ENCODE data around the gene SLC19A1.

DNA sequence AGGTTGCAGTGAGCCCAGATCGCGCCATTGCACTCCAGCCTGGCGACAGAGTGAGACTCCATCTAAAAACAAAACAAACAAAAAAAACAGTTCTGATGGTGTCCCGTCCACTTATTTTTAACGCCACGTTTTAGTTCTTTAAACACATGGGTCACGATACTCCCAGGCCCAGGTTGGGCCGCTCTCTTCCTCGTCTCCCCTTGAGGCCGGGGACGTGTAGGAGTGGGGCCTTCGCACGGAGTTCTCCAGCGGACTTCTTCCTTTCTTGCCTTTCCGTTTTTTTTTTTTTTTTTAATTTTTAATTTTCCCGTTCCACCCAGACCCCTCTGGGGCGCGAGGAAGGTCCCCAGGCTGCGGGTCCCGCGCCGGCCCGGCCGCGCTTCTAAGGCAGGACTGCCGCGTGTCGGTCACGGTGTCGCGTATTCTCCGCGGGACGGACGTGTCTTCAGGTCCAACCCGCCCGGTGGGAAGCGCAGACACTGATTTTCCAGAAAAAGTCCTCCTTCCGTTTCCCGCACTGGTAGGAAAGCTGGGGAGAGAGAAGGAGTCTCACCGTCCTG is 47.5 kb upstream of the SLC19A1 start:
- TF ChIP-seq, protein P1, sequence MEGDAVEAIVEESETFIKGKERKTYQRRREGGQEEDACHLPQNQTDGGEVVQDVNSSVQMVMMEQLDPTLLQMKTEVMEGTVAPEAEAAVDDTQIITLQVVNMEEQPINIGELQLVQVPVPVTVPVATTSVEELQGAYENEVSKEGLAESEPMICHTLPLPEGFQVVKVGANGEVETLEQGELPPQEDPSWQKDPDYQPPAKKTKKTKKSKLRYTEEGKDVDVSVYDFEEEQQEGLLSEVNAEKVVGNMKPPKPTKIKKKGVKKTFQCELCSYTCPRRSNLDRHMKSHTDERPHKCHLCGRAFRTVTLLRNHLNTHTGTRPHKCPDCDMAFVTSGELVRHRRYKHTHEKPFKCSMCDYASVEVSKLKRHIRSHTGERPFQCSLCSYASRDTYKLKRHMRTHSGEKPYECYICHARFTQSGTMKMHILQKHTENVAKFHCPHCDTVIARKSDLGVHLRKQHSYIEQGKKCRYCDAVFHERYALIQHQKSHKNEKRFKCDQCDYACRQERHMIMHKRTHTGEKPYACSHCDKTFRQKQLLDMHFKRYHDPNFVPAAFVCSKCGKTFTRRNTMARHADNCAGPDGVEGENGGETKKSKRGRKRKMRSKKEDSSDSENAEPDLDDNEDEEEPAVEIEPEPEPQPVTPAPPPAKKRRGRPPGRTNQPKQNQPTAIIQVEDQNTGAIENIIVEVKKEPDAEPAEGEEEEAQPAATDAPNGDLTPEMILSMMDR (IDR thresholded peaks at IDR 0.05): no peak
- TF ChIP-seq POLR2AphosphoS5 (IDR thresholded peaks at IDR 0.05): no peak
